HG03045 (cell line): ENCODE data around the gene TRIM72.
"Not testable (repeated sequence)": the region's sequence is repeated elsewhere in the genome, so short reads cannot be mapped to it uniquely, and the experiment has no call there.

Experiments
- ATAC-seq: cut with Tn5 transposase; IDR thresholded peaks from one replicate; pipeline ENCODE4 v1.9.1; 2021; ENCODE audit warnings: mild to moderate bottlenecking, moderate library complexity; ENCODE audit not compliant: unreplicated experiment

TRIM72 gene

DNA sequence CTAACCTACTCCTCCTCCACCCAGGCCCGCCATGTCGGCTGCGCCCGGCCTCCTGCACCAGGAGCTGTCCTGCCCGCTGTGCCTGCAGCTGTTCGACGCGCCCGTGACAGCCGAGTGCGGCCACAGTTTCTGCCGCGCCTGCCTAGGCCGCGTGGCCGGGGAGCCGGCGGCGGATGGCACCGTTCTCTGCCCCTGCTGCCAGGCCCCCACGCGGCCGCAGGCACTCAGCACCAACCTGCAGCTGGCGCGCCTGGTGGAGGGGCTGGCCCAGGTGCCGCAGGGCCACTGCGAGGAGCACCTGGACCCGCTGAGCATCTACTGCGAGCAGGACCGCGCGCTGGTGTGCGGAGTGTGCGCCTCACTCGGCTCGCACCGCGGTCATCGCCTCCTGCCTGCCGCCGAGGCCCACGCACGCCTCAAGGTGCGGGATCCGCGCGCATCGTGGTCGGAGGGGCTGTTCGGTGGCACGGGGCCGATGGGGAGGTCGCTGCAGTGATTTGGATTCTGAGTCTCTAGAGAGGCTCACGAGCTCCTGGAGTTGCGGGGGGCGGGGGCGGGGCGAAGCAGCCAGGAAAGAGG lies 878 bp downstream of the TRIM72 start:
- ATAC-seq = no peak

- no peak for ATAC-seq
Measured at GRCh38 chr16:31215287-31216162, 1.6 kb downstream of the TRIM72 start.

DNA sequence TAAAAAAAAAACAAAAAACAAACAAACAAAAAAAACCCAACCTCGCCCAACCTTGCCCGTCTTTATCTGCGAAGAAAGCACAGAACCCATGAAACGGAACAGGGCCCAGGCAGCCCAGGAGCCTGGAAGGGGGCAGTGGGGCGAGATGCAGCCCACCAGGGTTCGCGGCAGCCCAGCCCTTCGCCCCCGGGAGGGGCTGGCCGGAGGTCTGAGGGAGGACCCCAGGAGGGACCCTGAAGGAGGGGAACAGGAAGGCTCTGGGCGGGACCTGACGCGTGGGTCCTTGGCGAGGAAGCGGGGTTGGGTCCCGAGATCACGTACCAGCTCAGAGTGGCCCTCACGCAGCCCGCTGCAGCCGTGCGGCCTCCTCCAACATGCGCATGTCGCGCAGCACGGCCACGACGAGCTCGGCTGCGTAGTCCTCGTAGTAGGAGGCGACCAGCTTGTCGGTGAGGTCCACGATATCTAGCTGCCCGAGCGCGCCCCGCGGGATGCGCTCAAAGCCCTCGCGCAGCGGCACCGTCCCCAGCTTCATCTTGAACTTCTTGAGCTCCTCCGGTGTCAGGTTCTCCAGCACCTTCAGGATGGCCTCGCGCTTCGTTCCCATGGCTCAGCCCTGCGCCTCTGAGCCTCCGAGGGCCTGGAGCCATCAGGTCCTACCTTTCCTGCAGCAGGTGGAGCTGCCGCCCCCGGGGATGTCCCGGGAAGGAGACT lies 2.7 kb downstream of the TRIM72 start, which contains the start of gene PYDC1:
TSS of gene PYDC1 (minus strand) at position 714 of the 714 bp plus-strand sequence. CDS start at position 607, 107 bp downstream.
- ATAC-seq = no peak

- no peak for ATAC-seq
Measured at GRCh38 chr16:31217136-31217530, 3.2 kb downstream of the TRIM72 start.

DNA sequence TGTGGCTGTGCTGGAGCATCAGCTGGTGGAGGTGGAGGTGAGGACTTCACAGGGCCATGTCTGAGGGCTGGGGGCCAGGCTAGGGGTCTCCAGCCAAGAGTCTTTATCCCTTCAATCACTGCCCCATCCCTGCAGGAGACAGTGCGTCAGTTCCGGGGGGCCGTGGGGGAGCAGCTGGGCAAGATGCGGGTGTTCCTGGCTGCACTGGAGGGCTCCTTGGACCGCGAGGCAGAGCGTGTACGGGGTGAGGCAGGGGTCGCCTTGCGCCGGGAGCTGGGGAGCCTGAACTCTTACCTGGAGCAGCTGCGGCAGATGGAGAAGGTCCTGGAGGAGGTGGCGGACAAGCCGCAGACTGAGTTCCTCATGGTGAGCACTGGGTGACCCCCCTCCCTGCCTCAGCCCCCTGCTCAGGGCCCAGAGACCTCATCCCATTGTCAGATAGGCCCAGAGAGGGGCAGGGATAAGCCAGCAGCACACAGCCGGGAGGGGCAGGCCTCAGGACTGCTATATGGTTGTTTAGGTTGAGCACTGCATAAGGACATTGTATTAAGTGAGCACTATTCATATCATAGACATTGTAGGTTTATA lies 5.3 kb downstream of the TRIM72 start:
- ATAC-seq = no peak

- ATAC-seq = no peak
Measured at GRCh38 chr16:31221357-31222160, 7.6 kb downstream of the TRIM72 start.

DNA sequence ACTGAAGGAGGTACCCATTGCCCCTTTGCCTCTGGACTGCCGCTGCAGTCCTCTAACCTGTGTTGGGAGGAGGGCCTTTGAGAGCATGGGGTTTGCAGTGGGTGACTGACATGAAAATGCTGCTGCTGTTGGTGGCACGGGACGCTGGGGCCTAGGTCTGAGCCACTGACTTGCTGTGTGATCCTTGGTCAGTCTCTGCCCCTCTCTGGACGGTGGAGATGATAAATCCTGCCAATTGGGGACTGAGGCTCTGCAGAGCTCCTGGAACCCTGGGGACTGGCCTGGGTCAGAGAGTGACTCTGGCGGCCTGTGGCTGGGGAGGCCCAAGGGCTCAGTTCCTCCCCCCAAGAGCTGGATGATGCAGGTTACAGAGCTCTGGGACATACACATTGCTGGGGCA lies 9.1 kb downstream of the TRIM72 start:
- ATAC-seq = no peak

DNA sequence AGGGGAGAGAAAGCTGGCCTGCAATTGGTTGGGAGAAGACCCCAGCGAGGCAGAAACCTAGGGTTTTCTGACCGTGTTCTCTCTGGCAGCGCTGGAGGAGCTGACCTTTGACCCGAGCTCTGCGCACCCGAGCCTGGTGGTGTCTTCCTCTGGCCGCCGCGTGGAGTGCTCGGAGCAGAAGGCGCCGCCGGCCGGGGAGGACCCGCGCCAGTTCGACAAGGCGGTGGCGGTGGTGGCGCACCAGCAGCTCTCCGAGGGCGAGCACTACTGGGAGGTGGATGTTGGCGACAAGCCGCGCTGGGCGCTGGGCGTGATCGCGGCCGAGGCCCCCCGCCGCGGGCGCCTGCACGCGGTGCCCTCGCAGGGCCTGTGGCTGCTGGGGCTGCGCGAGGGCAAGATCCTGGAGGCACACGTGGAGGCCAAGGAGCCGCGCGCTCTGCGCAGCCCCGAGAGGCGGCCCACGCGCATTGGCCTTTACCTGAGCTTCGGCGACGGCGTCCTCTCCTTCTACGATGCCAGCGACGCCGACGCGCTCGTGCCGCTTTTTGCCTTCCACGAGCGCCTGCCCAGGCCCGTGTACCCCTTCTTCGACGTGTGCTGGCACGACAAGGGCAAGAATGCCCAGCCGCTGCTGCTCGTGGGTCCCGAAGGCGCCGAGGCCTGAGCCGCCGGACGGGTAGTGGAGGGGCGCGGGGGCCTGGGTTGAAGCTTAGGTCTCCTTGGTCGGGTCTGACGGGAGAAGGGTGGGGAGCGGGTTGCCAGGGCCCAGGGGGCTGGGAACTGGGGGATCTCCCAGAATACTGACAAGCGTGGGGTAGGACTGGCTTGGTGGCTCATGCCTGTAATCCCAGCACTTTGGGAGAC lies 10.4 kb downstream of the TRIM72 start:
- no peak for ATAC-seq

- ATAC-seq = no peak
Measured at GRCh38 chr16:31225193-31225592, 11.3 kb downstream of the TRIM72 start.

GRCh38 chr16:31228206-31228605 lies 14.3 kb downstream of the TRIM72 start:
- no peak for ATAC-seq

GRCh38 chr16:31229501-31229900 lies 15.6 kb downstream of the TRIM72 start:
- no peak for ATAC-seq

DNA sequence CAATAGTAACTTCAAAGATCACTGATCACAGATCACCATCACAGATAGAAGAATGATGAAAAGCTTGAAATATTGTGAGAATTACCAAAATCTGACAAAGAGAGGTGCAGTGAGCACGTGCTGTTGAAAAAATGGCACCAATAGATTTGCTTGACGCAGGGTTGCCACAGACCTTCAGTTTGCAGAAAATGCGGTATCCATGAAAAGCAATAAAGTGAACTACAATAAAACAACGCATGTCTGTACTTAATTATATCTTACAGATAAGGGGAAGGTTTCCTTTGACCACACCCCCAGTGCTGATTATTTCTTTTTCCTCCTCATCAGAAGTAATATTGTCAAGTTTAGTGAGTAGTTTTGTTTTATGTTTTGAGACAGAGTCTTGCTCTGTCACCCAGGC lies 24.1 kb downstream of the TRIM72 start:
- ATAC-seq = no peak

DNA sequence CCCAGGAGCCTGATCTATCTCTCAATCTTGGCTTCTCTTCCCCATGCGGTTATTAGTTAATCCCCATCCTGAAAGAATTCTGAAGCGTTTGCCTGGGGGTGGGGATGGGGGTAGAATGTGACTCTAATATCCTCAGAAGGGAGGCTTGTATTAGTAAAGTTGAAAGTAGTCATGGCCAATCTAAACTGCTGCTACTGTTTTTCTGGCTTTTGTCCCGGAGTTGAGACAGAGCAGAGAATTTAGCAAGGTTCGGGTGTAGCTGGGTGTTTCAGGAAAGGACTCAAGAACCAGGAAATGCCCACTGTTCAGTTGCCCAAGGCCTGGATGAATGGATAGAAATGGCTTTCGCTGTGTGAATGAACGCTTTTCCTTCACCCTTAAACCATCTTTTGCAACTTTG lies 28.3 kb downstream of the TRIM72 start:
- ATAC-seq = no peak

DNA sequence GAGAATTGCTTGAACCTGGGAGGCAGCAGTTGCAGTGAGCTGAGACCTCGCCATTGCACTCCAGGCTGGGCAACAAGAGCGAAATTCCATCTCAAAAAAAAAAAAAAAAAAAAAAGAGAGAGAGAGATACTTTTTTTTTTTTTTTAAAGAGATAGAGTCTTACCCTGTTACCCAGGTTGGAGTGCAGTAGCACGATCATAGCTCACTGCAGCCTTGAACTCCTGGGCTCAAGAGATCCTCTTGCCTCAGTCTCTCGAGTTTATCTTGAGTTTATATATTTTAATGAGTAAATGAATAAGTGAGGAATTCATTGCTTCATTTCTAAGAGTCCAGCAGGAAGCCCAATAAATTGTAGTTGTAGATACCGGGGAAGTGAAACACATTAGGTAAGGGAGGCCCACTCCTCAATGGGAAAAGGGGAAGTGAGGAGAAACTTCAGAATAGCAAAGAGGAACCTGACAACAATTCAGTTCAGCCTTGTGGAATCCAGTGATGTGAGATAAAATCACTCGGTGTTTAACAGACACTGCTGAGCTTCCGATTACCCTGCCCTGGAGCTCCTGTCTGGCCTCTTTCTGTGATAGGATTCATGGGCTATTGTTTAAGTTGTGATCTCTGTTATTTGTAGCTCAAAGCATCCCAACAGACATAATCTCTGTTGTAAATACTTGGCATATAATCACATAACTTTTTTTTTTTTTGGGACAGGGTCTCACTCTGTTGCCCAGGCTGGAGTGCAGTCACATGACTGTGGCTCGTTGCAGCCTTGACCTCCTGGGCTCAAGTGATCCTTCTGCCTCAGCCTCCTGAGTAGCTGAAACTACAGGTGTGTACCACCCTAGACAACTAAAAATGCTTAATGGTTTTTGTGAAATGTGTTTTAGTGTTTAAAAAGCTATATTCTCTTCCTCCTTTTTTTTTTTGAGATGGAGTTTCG lies 30.1 kb downstream of the TRIM72 start:
- no peak for ATAC-seq

- not testable (repeated sequence) for ATAC-seq
Measured at GRCh38 chr16:31245598-31245997, 31.7 kb downstream of the TRIM72 start.

DNA sequence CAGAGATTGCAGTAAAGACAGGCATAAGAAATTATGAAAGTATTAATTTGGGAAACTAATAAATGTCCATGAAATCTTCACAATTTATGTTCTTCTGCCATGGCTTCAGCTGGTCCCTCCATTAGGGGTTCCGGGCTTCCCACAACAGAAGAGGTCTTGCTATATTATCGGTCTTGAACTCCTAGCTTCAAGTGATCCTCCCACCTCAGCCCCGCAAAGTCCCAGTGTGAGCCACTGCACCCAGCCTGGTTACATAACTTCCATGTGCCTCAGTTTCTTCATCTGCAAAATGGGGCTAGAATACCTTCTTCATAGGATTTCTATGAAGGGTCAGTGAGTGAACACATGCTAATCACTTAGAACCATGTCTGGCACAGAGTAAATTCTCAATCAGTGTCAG lies 32.4 kb downstream of the TRIM72 start:
- no peak for ATAC-seq

GRCh38 chr16:31248344-31248743 lies 34.4 kb downstream of the TRIM72 start:
- no peak for ATAC-seq

- no peak for ATAC-seq
Measured at GRCh38 chr16:31250782-31251384, 37.0 kb downstream of the TRIM72 start.
